Muscle of arm (tissue), 12 donors: ENCODE measurements around the gene SYNE4. TPM values are rescaled to one million over a fixed set of nuclear protein-coding genes. Genes with fewer than 3 reads are reported as not detected.

Experiments used
- DNase-seq: peaks from one replicate; pipeline ENCODE4 v3.0.0-alpha.2; 2013
- polyA plus RNA-seq, 12 donors: library from polyadenylated mRNA; unstranded; fragments of 120-200 nt; gene quantifications; one replicate each; pipeline ENCODE4 v1.2.1, GENCODE V29; 2013; ENCODE audit not compliant: insufficient read length in 12 of 12

SYNE4 gene
- polyA plus RNA-seq, 12 donors = 0.08 to 6.3 (median 0.65) TPM; not detected in 1

GRCh38 chr19:36026091-36026876, 17.7 kb upstream of the SYNE4 start:
- DNase-seq = no peak

GRCh38 chr19:36025541-36025940, 16.9 kb upstream of the SYNE4 start:
- no peak for DNase-seq

GRCh38 chr19:36023432-36023831, 14.8 kb upstream of the SYNE4 start:
- no peak for DNase-seq

GRCh38 chr19:36019061-36019670, 10.6 kb upstream of the SYNE4 start:
- no peak for DNase-seq

GRCh38 chr19:36014012-36014924, 5.7 kb upstream of the SYNE4 start, which contains the start of gene ALKBH6:
ALKBH6 (minus strand) TSS chr19:36014213; CDS start chr19:36013397, 816 bp downstream.
- DNase-seq = peak; percentile 98

- DNase-seq = no peak
Observed at GRCh38 chr19:36013280-36014011, 4.8 kb upstream of the SYNE4 start.

- no peak for DNase-seq
Observed at GRCh38 chr19:36010402-36010801, 1.8 kb upstream of the SYNE4 start.

- no peak for DNase-seq
Observed at GRCh38 chr19:36009633-36010379, 1.2 kb upstream of the SYNE4 start.

- DNase-seq = peak; percentile 56
Observed at GRCh38 chr19:36009220-36009619, 607 bp upstream of the SYNE4 start.

GRCh38 chr19:36006955-36007354, 1.7 kb downstream of the SYNE4 start:
- DNase-seq = no peak

- DNase-seq = no peak
Observed at GRCh38 chr19:36003284-36003683, 5.3 kb downstream of the SYNE4 start.

GRCh38 chr19:36001605-36002004, 7.0 kb downstream of the SYNE4 start:
- no peak for DNase-seq

- DNase-seq = no peak
Observed at GRCh38 chr19:35996777-35997176, 11.8 kb downstream of the SYNE4 start.

- DNase-seq = peak; percentile 93
Observed at GRCh38 chr19:35995048-35995993, 13.3 kb downstream of the SYNE4 start, which contains the start of gene SDHAF1. SDHAF1 (plus strand) TSS chr19:35995188; CDS start chr19:35995275, 87 bp downstream.

GRCh38 chr19:35993923-35994598, 14.6 kb downstream of the SYNE4 start:
- no peak for DNase-seq

GRCh38 chr19:35992907-35993765, 15.5 kb downstream of the SYNE4 start:
- no peak for DNase-seq

- no peak for DNase-seq
Observed at GRCh38 chr19:35991731-35992450, 16.7 kb downstream of the SYNE4 start.
